GM12878 (cell line): ENCODE results near the gene IVL. TPM values are rescaled to one million over a fixed set of nuclear protein-coding genes. Genes with fewer than 3 reads are reported as not detected.

Experiments
- ATAC-seq: fragments of 200-7000 bp; cut with Tn5 transposase; 3 replicates; pipeline ENCODE4 v1.9.1; 2020; ENCODE audit warnings: mild to moderate bottlenecking, moderate library complexity
- BruUV-seq: library from RNA; stranded (reverse); fragments of 400-500 nt; replicated peaks from 2 replicates; lab custom pipeline; 2021; lab: Mats Ljungman, UMichigan
- CTCF ChIA-PET: fragments of 300-600 bp; sonication (Branson Sonifier 250); formaldehyde crosslinking; extraction: SDS; loops from one replicate; lab custom pipeline; 2021; ENCODE audit warnings: inconsistent platforms; lab: Yijun Ruan, JAX
- POLR2A ChIA-PET: fragments of 350-600 bp; formaldehyde crosslinking; extraction: SDS; loops from one replicate; lab custom pipeline; 2021; ENCODE audit warnings: inconsistent platforms; lab: Charles Lee
- RAD21 ChIA-PET: fragments of 300-600 bp; sonication (Branson Sonifier 250); formaldehyde crosslinking; loops from one replicate; lab custom pipeline; 2023; ENCODE audit warnings: antibody characterized with exemption; ENCODE audit not compliant: unreplicated experiment; lab: Charles Lee
- SMC1A ChIA-PET: fragments of 300-600 bp; sonication (Branson Sonifier 250); formaldehyde crosslinking; loops from one replicate; lab custom pipeline; 2023; ENCODE audit not compliant: unreplicated experiment, uncharacterized antibody; lab: Charles Lee
- DNase-seq: peaks from one replicate; pipeline ENCODE4 v3.0.0-alpha.2; 2011; ENCODE audit warnings: low read depth, low spot score
- FAIRE-seq: peaks from 3 replicates; lab custom pipeline; 2011; peaks lifted over from hg19 to GRCh38; lab: Jason Lieb, UNC
- H2AFZ ChIP-seq: 2 replicates; pipeline ENCODE4 v1.6.0; 2011; ENCODE audit warnings: low read depth, low read length, control low read depth; ENCODE audit not compliant: control insufficient read depth
- H3K27ac ChIP-seq: 2 replicates; pipeline ENCODE4 v1.5.1; 2011; ENCODE audit warnings: control low read depth; ENCODE audit not compliant: control insufficient read depth, insufficient read depth
- H3K27me3 ChIP-seq, 2 experiments: replicated peaks in 1 of 2; 2 replicates each; pipeline versions ENCODE4 v1.6.0 to v1.6.1; 2011; ENCODE audit warnings: low read length in 1 of 2; ENCODE audit not compliant: control insufficient read depth in 2 of 2, insufficient read depth in 2 of 2
- H3K36me3 ChIP-seq, 2 experiments: 2 replicates each; pipeline ENCODE4 v1.5.1; 2011; ENCODE audit warnings: low read length in 1 of 2; ENCODE audit not compliant: control insufficient read depth in 2 of 2, insufficient read depth in 2 of 2
- H3K4me1 ChIP-seq: 2 replicates; pipeline ENCODE4 v1.6.1; 2011; ENCODE audit warnings: mild to moderate bottlenecking, low read length, moderate library complexity, mixed read lengths; ENCODE audit not compliant: control insufficient read depth, insufficient read depth
- H3K4me2 ChIP-seq: 2 replicates; pipeline ENCODE4 v1.6.0; 2011; ENCODE audit warnings: control low read depth; ENCODE audit not compliant: control insufficient read depth, insufficient read depth
- H3K4me3 ChIP-seq: fragments of 200-600 bp; sonication (generic); 2 replicates; pipeline ENCODE4 v1.5.1; 2016
- H3K79me2 ChIP-seq: 2 replicates; pipeline ENCODE4 v1.6.0; 2011; ENCODE audit warnings: low read length; ENCODE audit not compliant: control insufficient read depth, insufficient read depth
- H3K9ac ChIP-seq: 2 replicates; pipeline ENCODE4 v1.8.0; 2011; ENCODE audit warnings: low read length, control low read depth, mixed read lengths; ENCODE audit not compliant: control insufficient read depth, insufficient read depth
- H3K9me3 ChIP-seq: replicated peaks from 3 replicates; pipeline ENCODE4 v1.5.1; 2011; ENCODE audit warnings: mild to moderate bottlenecking, low read length; ENCODE audit not compliant: control insufficient read depth, insufficient read depth
- H4K20me1 ChIP-seq: 2 replicates; pipeline ENCODE4 v1.6.0; 2011; ENCODE audit not compliant: control insufficient read depth, insufficient read depth
- CBX5 ChIP-seq: sonication (generic); IDR thresholded peaks from 2 replicates; pipeline ENCODE4 v1.6.1; 2016; ENCODE audit warnings: low read depth, moderate library complexity, mild to moderate bottlenecking, inconsistent platforms
- CHD1 ChIP-seq: IDR thresholded peaks from 2 replicates; pipeline ENCODE4 v1.6.1; 2012; ENCODE audit warnings: low read depth, low read length, improper control_type of control experiment
- HSF1 ChIP-seq: fragments of 150-350 bp; IDR thresholded peaks from 2 replicates; pipeline ENCODE4 v1.6.1; 2014; ENCODE audit warnings: mild to moderate bottlenecking, low read depth, low read length
- IRF5 ChIP-seq: fragments of 450-650 bp; IDR thresholded peaks from 2 replicates; pipeline ENCODE4 v1.6.1; 2017; ENCODE audit warnings: borderline replicate concordance
- LARP7 ChIP-seq: fragments of 450-650 bp; IDR thresholded peaks from 2 replicates; pipeline ENCODE4 v1.6.1; 2017; ENCODE audit warnings: mild to moderate bottlenecking
- PKNOX1 ChIP-seq: fragments of 450-650 bp; IDR thresholded peaks from 2 replicates; pipeline ENCODE4 v1.6.1; 2016; ENCODE audit warnings: mild to moderate bottlenecking
- SPI1 ChIP-seq: IDR thresholded peaks from 2 replicates; pipeline ENCODE4 v1.6.1; 2011; ENCODE audit warnings: low read depth, mild to moderate bottlenecking, low read length, moderate library complexity, borderline replicate concordance; ENCODE audit not compliant: insufficient read depth
- SREBF1 ChIP-seq: IDR thresholded peaks from 2 replicates; pipeline ENCODE4 v1.6.1; 2012; ENCODE audit warnings: mild to moderate bottlenecking, low read length
- TAF1 ChIP-seq: IDR thresholded peaks from 2 replicates; pipeline ENCODE4 v1.6.1; 2011; ENCODE audit warnings: mild to moderate bottlenecking, low read depth, low read length, borderline replicate concordance
- TBL1XR1 ChIP-seq: IDR thresholded peaks from 2 replicates; pipeline ENCODE4 v1.6.1; 2012; ENCODE audit warnings: low read depth, low read length, improper control_type of control experiment
- TCF3 ChIP-seq: IDR thresholded peaks from 2 replicates; pipeline ENCODE4 v1.6.1; 2012; ENCODE audit warnings: low read depth, mild to moderate bottlenecking, low read length, borderline replicate concordance; ENCODE audit not compliant: insufficient read depth
- USF2 ChIP-seq: IDR thresholded peaks from 2 replicates; pipeline ENCODE4 v1.6.1; 2011; ENCODE audit warnings: low read depth, low read length, improper control_type of control experiment, borderline replicate concordance
- ZNF207 ChIP-seq: fragments of 450-650 bp; IDR thresholded peaks from 2 replicates; pipeline ENCODE4 v1.6.1; 2014; ENCODE audit warnings: antibody characterized with exemption, mild to moderate bottlenecking, borderline replicate concordance
- WGBS: methylation state at CpG from one replicate; pipeline ENCODE4 v1.1.6; 2016; ENCODE audit warnings: low lambda C conversion rate; ENCODE audit not compliant: insufficient replicate concordance, insufficient coverage; ENCODE audit errors: missing lambda C conversion rate; 5-methylcytosine and 5-hydroxymethylcytosine counted together
- in situ Hi-C: fragments of 300-500 bp; cut with MboI; formaldehyde crosslinking; loops from 9 replicates; pipeline ENCODE4 v1.14.3; 2018; ENCODE audit warnings: mixed read lengths
- intact Hi-C: fragments of 100-400 bp; cut with micrococcal nuclease; formaldehyde crosslinking; loops from one replicate; pipeline ENCODE4 v1.14.2; 2022; ENCODE audit not compliant: unreplicated experiment
- polyA plus RNA-seq, 11 experiments: library from polyadenylated mRNA; depleted of rRNA in 4 of 11; unstranded in 6 of 11; stranded (reverse) in 5 of 11; fragments of >200 nt; fragmentation: Nextera tagmentation in 4 of 11; fragmentation: Illumina TruSeq in 1 of 11; extraction: Ambion mirVana in 4 of 11; extraction: Trizol in 1 of 11; gene quantifications; 1 replicate in 1 of 11; 2 replicates in 10 of 11; pipeline versions ENCODE4 v1.2.1 to v1.2.3, GENCODE V29; 2011 to 2016; ENCODE audit warnings: inconsistent platforms in 2 of 11, missing spikeins in 2 of 11, low read depth in 1 of 11
- total RNA-seq, 4 experiments: library from RNA; depleted of rRNA in 3 of 4; stranded (reverse); fragments of >200 nt in 3 of 4; fragmentation: Illumina TruSeq in 1 of 4; extraction: Trizol in 1 of 4; gene quantifications; 2 replicates each; pipeline versions ENCODE4 v1.2.1 to v1.2.3, GENCODE V29; 2013 to 2021

IVL gene
- total and polyA plus RNA-seq, 10 of the 15 experiments (the other 5 are each of a cell fraction or from before 2014, with no cell fraction given) = 1.4 to 20.3 (median 13.4) TPM

- Histone ChIP-seq H3K9ac (no peak overlapping the region), H3K4me2 (no peak overlapping the region), H3K4me3 (no peak overlapping the region), H3K9me3 (peaks cover 2% of the 10 kb centered on the region; the same call in 1 of the 3 replicates), H3K27me3 (no peaks in the 10 kb centered on the region; a peak in 1 of 4 replicates), H2AFZ (no peak overlapping the region), H3K36me3 (no peaks in the 10 kb centered on the region), H3K4me1 (no peaks in the 10 kb centered on the region), H4K20me1 (no peaks in the 10 kb centered on the region), H3K27ac (no peak overlapping the region), H3K79me2 (no peaks in the 10 kb centered on the region)
- intact Hi-C loops = loop anchor here (5.0 kb wide), 1 partner anchor 276 kb away; no protein-coding TSS in a partner anchor
- ChIA-PET SMC1A (interaction anchor here (1.2 to 3.2 kb wide), 3 partner anchors 59 to 278 kb away, joined by 3 to 12 read pairs (median 11); no protein-coding TSS in a partner anchor), CTCF (interaction anchor here (1.2 to 2.3 kb wide), 4 partner anchors 59 to 294 kb away, joined by 4 to 5 read pairs (median 4); no protein-coding TSS in a partner anchor), RAD21 (interaction anchor here (1.8 kb wide), 1 partner anchor 57 kb away, joined by 3 read pairs; no protein-coding TSS in a partner anchor), POLR2A (no interaction called here)
- ATAC-seq (no peak), DNase-seq (no peak), FAIRE-seq (no peak)
- in situ Hi-C loops = loop anchor here (5.0 kb wide), 2 partner anchors 56 to 271 kb away; no protein-coding TSS in a partner anchor
- TF ChIP-seq LARP7 = no peak
- no peak for TF ChIP-seq CBX5
- TF ChIP-seq TCF3 = no peak
- no peak for TF ChIP-seq TAF1
- TF ChIP-seq CHD1 = no peak
- TF ChIP-seq ZNF207 = no peak
- TF ChIP-seq HSF1 = no peak
- TF ChIP-seq TBL1XR1 = no peak
- TF ChIP-seq SREBF1 = no peak
- TF ChIP-seq PKNOX1 = no peak
- no peak for TF ChIP-seq SPI1
- TF ChIP-seq IRF5 = no peak
- no peak for TF ChIP-seq USF2
- BruUV-seq = no TSS peak
- WGBS = 30% methylated on average over 3 of the region's 3 CpGs
Observed at GRCh38 chr1:152928671-152929070, 20.3 kb downstream of the IVL start.
